WERI-Rb-1 (cell line): ENCODE data around the gene COX7A2L.

ENCODE experiments used
- DNase-seq: peaks from one replicate; pipeline ENCODE4 v3.0.0-alpha.2; 2020
- H3K27ac ChIP-seq: fragments of 250-450 bp; sonication (Bioruptor Pico); 2 replicates; pipeline ENCODE4 v1.5.1; 2020; ENCODE audit warnings: mild to moderate bottlenecking, moderate library complexity
- H3K27me3 ChIP-seq: fragments of 250-450 bp; sonication (Bioruptor Pico); 2 replicates; pipeline ENCODE4 v1.5.1; 2021; ENCODE audit warnings: mild to moderate bottlenecking, low read depth, moderate library complexity; ENCODE audit not compliant: insufficient read depth, severe bottlenecking
- H3K36me3 ChIP-seq: fragments of 250-450 bp; sonication (Bioruptor Pico); 2 replicates; pipeline ENCODE4 v1.5.1; 2020; ENCODE audit warnings: mild to moderate bottlenecking, moderate library complexity
- H3K4me3 ChIP-seq: 2 replicates; pipeline ENCODE4 v1.5.1; 2011; ENCODE audit warnings: low read depth, mild to moderate bottlenecking, control low read depth, low read length
- H3K9me3 ChIP-seq: fragments of 250-450 bp; sonication (Bioruptor Pico); 2 replicates; pipeline ENCODE4 v1.5.1; 2021; ENCODE audit warnings: mild to moderate bottlenecking, moderate library complexity; ENCODE audit not compliant: severe bottlenecking
- CTCF ChIP-seq: IDR thresholded peaks from 2 replicates; pipeline ENCODE4 v1.5.1; 2011; ENCODE audit warnings: low read depth, mild to moderate bottlenecking, control low read depth, inconsistent platforms, low read length

COX7A2L gene

GRCh38 chr2:42368817-42369531 lies 8.0 kb upstream of the COX7A2L start:
- no peak for TF ChIP-seq CTCF
- H3K9me3 ChIP-seq: no peaks in the 10 kb centered on the region
- no peak overlapping the region for H3K4me3 ChIP-seq
- DNase-seq: no peak
- no peak overlapping the region for H3K27ac ChIP-seq
- H3K36me3 ChIP-seq: no peaks in the 10 kb centered on the region
- H3K27me3 ChIP-seq: no peaks in the 10 kb centered on the region

GRCh38 chr2:42367835-42368234 lies 6.8 kb upstream of the COX7A2L start:
- Histone ChIP-seq H3K36me3 (no peaks in the 10 kb centered on the region), H3K27me3 (no peaks in the 10 kb centered on the region)

GRCh38 chr2:42366411-42366810 lies 5.4 kb upstream of the COX7A2L start:
- Histone ChIP-seq H3K4me3 (no peak overlapping the region), H3K27ac (no peak overlapping the region), H3K36me3 (no peaks in the 10 kb centered on the region), H3K9me3 (no peaks in the 10 kb centered on the region), H3K27me3 (no peaks in the 10 kb centered on the region)
- TF ChIP-seq CTCF: no peak
- DNase-seq: no peak

More at GRCh38 chr2:42367835-42368234, 6.8 kb upstream of the COX7A2L start:
- H3K4me3 ChIP-seq: no peak overlapping the region
- TF ChIP-seq CTCF: no peak
- H3K9me3 ChIP-seq: no peaks in the 10 kb centered on the region
- H3K27ac ChIP-seq: no peak overlapping the region
- no peak for DNase-seq

- Histone ChIP-seq H3K27ac (no peak overlapping the region), H3K36me3 (no peaks in the 10 kb centered on the region), H3K27me3 (no peaks in the 10 kb centered on the region), H3K9me3 (no peaks in the 10 kb centered on the region), H3K4me3 (no peak overlapping the region)
- DNase-seq: no peak
- TF ChIP-seq CTCF: no peak
Measured at GRCh38 chr2:42364658-42365057, 3.6 kb upstream of the COX7A2L start.

- H3K4me3 ChIP-seq: no peak overlapping the region
- no peaks in the 10 kb centered on the region for H3K27me3 ChIP-seq
- H3K9me3 ChIP-seq: no peaks in the 10 kb centered on the region
- H3K36me3 ChIP-seq: no peaks in the 10 kb centered on the region
- no peak for DNase-seq
- TF ChIP-seq CTCF: no peak
- H3K27ac ChIP-seq: no peak overlapping the region
Measured at GRCh38 chr2:42363413-42363812, 2.4 kb upstream of the COX7A2L start.
